K562 (cell line): ENCODE data around the gene SULT1A2. TPM values are rescaled to one million over a fixed set of nuclear protein-coding genes. Genes with fewer than 3 reads are reported as not detected.

ENCODE experiments used
- ATAC-seq: fragments of 200-7000 bp; cut with Tn5 transposase; 3 replicates; pipeline ENCODE4 v1.9.1; 2020; ENCODE audit warnings: moderate library complexity
- BruUV-seq: library from RNA; stranded (reverse); fragments of 400-500 nt; replicated peaks from 2 replicates; lab custom pipeline; 2021; lab: Mats Ljungman, UMichigan
- CTCF ChIA-PET: fragments of 300-600 bp; formaldehyde crosslinking; extraction: SDS; loops from one replicate; lab custom pipeline; 2021; ENCODE audit warnings: low intra/inter-chr PET ratio; lab: Yijun Ruan, JAX
- POLR2A ChIA-PET: fragments of 300-600, 350-650 bp; sonication (Branson Sonifier 250); formaldehyde crosslinking; extraction: SDS; loops from one replicate; lab custom pipeline; 2021; ENCODE audit warnings: antibody characterized with exemption, inconsistent platforms; lab: Yijun Ruan, JAX
- DNase-seq, 4 experiments: peaks; one replicate each; pipeline versions ENCODE4 v3.0.0 to v3.0.0-alpha.2; 2011 to 2018; ENCODE audit warnings: low spot score in 3 of 4, mixed read lengths in 3 of 4; ENCODE audit errors: extremely low read depth in 1 of 4
- FAIRE-seq: peaks from 2 replicates; lab custom pipeline; 2011; peaks lifted over from hg19 to GRCh38; lab: Jason Lieb, UNC
- H2AFZ ChIP-seq: 2 replicates; pipeline ENCODE4 v1.6.0; 2011; ENCODE audit warnings: low read depth, low read length, control low read depth, inconsistent platforms
- H3K27ac ChIP-seq: fragments of 200-600 bp; 3 replicates; pipeline ENCODE4 v1.8.0; 2011; ENCODE audit warnings: low read depth, mild to moderate bottlenecking, control low read depth, inconsistent platforms, low read length, moderate library complexity, mixed read lengths; ENCODE audit errors: extremely low read depth
- H3K27me3 ChIP-seq, 2 experiments: fragments of 300-600 bp in 1 of 2; 2 replicates in 1 of 2; 3 replicates in 1 of 2; pipeline versions ENCODE4 v1.6.0 to v1.8.0; 2011; ENCODE audit warnings: inconsistent platforms in 2 of 2, low read length in 2 of 2, mild to moderate bottlenecking in 1 of 2, mixed read lengths in 1 of 2, moderate library complexity in 1 of 2; ENCODE audit not compliant: control insufficient read depth in 2 of 2, insufficient read depth in 2 of 2
- H3K36me3 ChIP-seq: fragments of 300-600 bp; 3 replicates; pipeline ENCODE4 v1.8.0; 2011; ENCODE audit warnings: mild to moderate bottlenecking, low read length, inconsistent platforms; ENCODE audit not compliant: control insufficient read depth, insufficient read depth
- H3K4me1 ChIP-seq, 2 experiments: fragments of 200-600 bp in 1 of 2; replicated peaks in 1 of 2; 2 replicates in 1 of 2; 3 replicates in 1 of 2; pipeline versions ENCODE4 v1.5.1 to v1.8.0; 2011; ENCODE audit warnings: inconsistent platforms in 2 of 2, low read length in 2 of 2, mild to moderate bottlenecking in 1 of 2, mixed read lengths in 1 of 2, moderate library complexity in 1 of 2; ENCODE audit not compliant: control insufficient read depth in 2 of 2, insufficient read depth in 2 of 2
- H3K4me2 ChIP-seq: 2 replicates; pipeline ENCODE4 v1.6.1; 2011; ENCODE audit warnings: low read length, control low read depth, inconsistent platforms, mixed read lengths; ENCODE audit not compliant: insufficient read depth
- H3K4me3 ChIP-seq: fragments of 200-600 bp; sonication (generic), shearing (Covaris generic); 2 replicates; pipeline ENCODE4 v1.5.1; 2016; ENCODE audit warnings: control low read depth, inconsistent platforms
- H3K79me2 ChIP-seq: fragments of 200-600 bp; 3 replicates; pipeline ENCODE4 v1.8.0; 2011; ENCODE audit warnings: low read length, inconsistent platforms; ENCODE audit not compliant: control insufficient read depth, insufficient read depth
- H3K9ac ChIP-seq, 2 experiments: 2 replicates each; pipeline versions ENCODE4 v1.6.0 to v1.6.1; 2011; ENCODE audit warnings: low read depth in 2 of 2, low read length in 2 of 2, control low read depth in 1 of 2, inconsistent platforms in 1 of 2, mild to moderate bottlenecking in 1 of 2, mixed read lengths in 1 of 2; ENCODE audit not compliant: insufficient read depth in 1 of 2
- H3K9me1 ChIP-seq: one replicate; pipeline ENCODE4 v1.6.0; 2011; ENCODE audit warnings: inconsistent platforms, mild to moderate bottlenecking, low read length, moderate library complexity; ENCODE audit not compliant: control insufficient read depth, insufficient read depth
- H3K9me3 ChIP-seq: replicated peaks from 2 replicates; pipeline ENCODE4 v1.5.1; 2011; ENCODE audit warnings: low read depth, low read length, inconsistent platforms; ENCODE audit not compliant: control insufficient read depth, insufficient read depth
- H4K20me1 ChIP-seq: replicated peaks from 2 replicates; pipeline ENCODE4 v1.6.1; 2011; ENCODE audit warnings: low read length, inconsistent platforms, mixed read lengths; ENCODE audit not compliant: control insufficient read depth, insufficient read depth
- E4F1 ChIP-seq: fragments of 250-450 bp; sonication (Bioruptor Pico); IDR thresholded peaks from 2 replicates; pipeline ENCODE4 v1.5.0; 2021; ENCODE audit warnings: mild to moderate bottlenecking, borderline replicate concordance
- EHMT2 ChIP-seq: fragments of 450-650 bp; IDR thresholded peaks from 2 replicates; pipeline ENCODE4 v1.6.1; 2018; ENCODE audit warnings: antibody characterized with exemption
- GABPA ChIP-seq: fragments of 200-800 bp; sonication (Bioruptor generic); conservative IDR thresholded peaks from 2 replicates; pipeline ENCODE4 v1.6.1; 2016; ENCODE audit warnings: low read depth, missing genetic modification characterization, missing compliant biosample characterization
- KDM1A ChIP-seq, 2 experiments: fragments of 450-650 bp; IDR thresholded peaks; 2 replicates each; pipeline ENCODE4 v1.6.1; 2016; ENCODE audit warnings: mild to moderate bottlenecking in 2 of 2
- MTA2 ChIP-seq: fragments of 450-650 bp; IDR thresholded peaks from 2 replicates; pipeline ENCODE4 v1.6.1; 2016; ENCODE audit warnings: low read depth
- POLR2A ChIP-seq: fragments of 450-650 bp; conservative IDR thresholded peaks from 2 replicates; pipeline ENCODE4 v1.6.1; 2016
- RERE ChIP-seq: sonication (generic); formaldehyde crosslinking; IDR thresholded peaks from 2 replicates; pipeline ENCODE4 v1.8.0; 2023; ENCODE audit warnings: missing genetic modification reagents, mild to moderate bottlenecking, borderline replicate concordance
- RHOXF2B ChIP-seq: fragments of 250-450 bp; sonication (Bioruptor Pico); conservative IDR thresholded peaks from 2 replicates; pipeline ENCODE4 v1.5.1; 2021
- SP2 ChIP-seq: IDR thresholded peaks from 2 replicates; pipeline ENCODE4 v1.6.1; 2011; ENCODE audit warnings: mild to moderate bottlenecking, low read depth, low read length, moderate library complexity; ENCODE audit not compliant: poor library complexity, severe bottlenecking; ENCODE audit errors: extremely low read depth
- ZNF124 ChIP-seq: sonication (generic); formaldehyde crosslinking; IDR thresholded peaks from 2 replicates; pipeline ENCODE4 v1.8.1; 2022; ENCODE audit warnings: missing genetic modification reagents
- ZNF583 ChIP-seq: fragments of 250-450 bp; sonication (Bioruptor Pico); IDR thresholded peaks from 2 replicates; pipeline ENCODE4 v1.4.0; 2020
- ZNF75A ChIP-seq: fragments of 450-650 bp; formaldehyde crosslinking; IDR thresholded peaks from 2 replicates; pipeline ENCODE4 v1.4.0; 2020; ENCODE audit warnings: mild to moderate bottlenecking
- WGBS: fragments of 100-300 bp; shearing (Covaris generic); methylation state at CpG from one replicate; pipeline ENCODE4 v1.1.6; 2016; ENCODE audit warnings: low coverage, mixed read lengths; ENCODE audit not compliant: insufficient coverage; ENCODE audit errors: missing lambda C conversion rate; 5-methylcytosine and 5-hydroxymethylcytosine counted together
- in situ Hi-C: fragments of 300-500 bp; cut with MboI; formaldehyde crosslinking; loops from 4 replicates; pipeline ENCODE4 v1.15.0; 2018; ENCODE audit warnings: inconsistent platforms, mixed read lengths
- intact Hi-C: fragments of 100-400 bp; cut with micrococcal nuclease; formaldehyde crosslinking; loops from 2 replicates; pipeline ENCODE4 v1.14.2; 2022
- polyA plus RNA-seq, 8 experiments: library from polyadenylated mRNA; depleted of rRNA in 4 of 8; stranded (reverse) in 5 of 8; unstranded in 3 of 8; fragments of >200 nt; fragmentation: Nextera tagmentation in 2 of 8; fragmentation: Illumina TruSeq in 1 of 8; extraction: Ambion mirVana in 2 of 8; extraction: Trizol in 1 of 8; gene quantifications; 2 replicates each; pipeline versions ENCODE4 v1.2.1 to v1.2.3, GENCODE V29; 2011 to 2014; ENCODE audit warnings: inconsistent platforms in 1 of 8, missing spikeins in 1 of 8
- total RNA-seq, 7 experiments: library from RNA; depleted of rRNA in 6 of 7; stranded (reverse); fragments of >200 nt in 6 of 7; fragmentation: Illumina TruSeq in 2 of 7; extraction: Trizol in 2 of 7; gene quantifications; 2 replicates each; pipeline versions ENCODE4 v1.2.1 to v1.2.3, GENCODE V29; 2011 to 2021; ENCODE audit warnings: low replicate concordance in 1 of 7

Gene SULT1A2
- total and polyA plus RNA-seq, 9 of the 15 experiments (the other 6 are each of a cell fraction or from before 2014, with no cell fraction given) = 0.73 to 3.2 (median 1.7) TPM

GRCh38 chr16:28548306-28548802 lies 48.5 kb downstream of the SULT1A2 start:
- CTCF ChIA-PET = interaction anchor here (1.2 to 2.2 kb wide), 2 partner anchors 225 to 231 kb away, joined by 4 to 13 read pairs; no protein-coding TSS in a partner anchor
- Histone ChIP-seq H3K9me3 (no peaks in the 10 kb centered on the region), H4K20me1 (no peaks in the 10 kb centered on the region), H3K4me1 (peaks cover 0 to 2% of the 10 kb centered on the region in 2 experiments; a peak in 1 of 5 replicates), H3K4me2 (no peak overlapping the region), H3K9ac (peak overlapping the region in 1 of 2 experiments; percentile 61; a peak in 1 of 4 replicates), H3K27me3 (peaks cover 0 to 21% of the 10 kb centered on the region in 2 experiments; a peak in 4 of 5 replicates), H3K36me3 (no peaks in the 10 kb centered on the region), H2AFZ (no peak overlapping the region), H3K4me3 (no peak overlapping the region), H3K9me1 (no peaks in the 10 kb centered on the region), H3K27ac (no peak overlapping the region), H3K79me2 (no peaks in the 10 kb centered on the region)
- intact Hi-C loops (no loop called here), in situ Hi-C loops (loop anchor here (25.0 kb wide), 2 partner anchors 164 to 939 kb away; partner anchors contain the start of gene EIF3C)
- ATAC-seq = no peak
- no peak for FAIRE-seq
- POLR2A ChIA-PET = no interaction called here
- 4% methylated on average over 14 of the region's 14 CpGs for WGBS
- no TSS peak for BruUV-seq
- TF ChIP-seq EHMT2 (no peak), MTA2 (no peak), ZNF583 (no peak), SP2 (no peak), GABPA (tag) (no peak), RHOXF2B (CRISPR knock-in tag) (no peak), ZNF75A (CRISPR knock-in tag) (no peak), POLR2A (no peak), E4F1 (no peak), KDM1A (IDR thresholded peaks at IDR 0.05) (no peak), ZNF124 (CRISPR knock-in tag) (no peak), RERE (no peak)
- no peak for DNase-seq
